Testis (tissue), 2 donors: ENCODE measurements around the gene KLRC2.

Experiments used
- CTCF ChIP-seq, 3 experiments: fragments of 450-650 bp in 2 of 3; fragments of 200-600 bp in 1 of 3; sonication (generic) in 1 of 3; IDR thresholded peaks; one replicate each; pipeline ENCODE4 v1.5.1; 2016 to 2019; ENCODE audit warnings: antibody characterized with exemption in 3 of 3, mild to moderate bottlenecking in 2 of 3, moderate library complexity in 1 of 3
- POLR2A ChIP-seq: fragments of 450-650 bp; IDR thresholded peaks from one replicate; pipeline ENCODE4 v1.6.1; 2017; ENCODE audit warnings: antibody characterized with exemption, mild to moderate bottlenecking, moderate library complexity

DNA sequence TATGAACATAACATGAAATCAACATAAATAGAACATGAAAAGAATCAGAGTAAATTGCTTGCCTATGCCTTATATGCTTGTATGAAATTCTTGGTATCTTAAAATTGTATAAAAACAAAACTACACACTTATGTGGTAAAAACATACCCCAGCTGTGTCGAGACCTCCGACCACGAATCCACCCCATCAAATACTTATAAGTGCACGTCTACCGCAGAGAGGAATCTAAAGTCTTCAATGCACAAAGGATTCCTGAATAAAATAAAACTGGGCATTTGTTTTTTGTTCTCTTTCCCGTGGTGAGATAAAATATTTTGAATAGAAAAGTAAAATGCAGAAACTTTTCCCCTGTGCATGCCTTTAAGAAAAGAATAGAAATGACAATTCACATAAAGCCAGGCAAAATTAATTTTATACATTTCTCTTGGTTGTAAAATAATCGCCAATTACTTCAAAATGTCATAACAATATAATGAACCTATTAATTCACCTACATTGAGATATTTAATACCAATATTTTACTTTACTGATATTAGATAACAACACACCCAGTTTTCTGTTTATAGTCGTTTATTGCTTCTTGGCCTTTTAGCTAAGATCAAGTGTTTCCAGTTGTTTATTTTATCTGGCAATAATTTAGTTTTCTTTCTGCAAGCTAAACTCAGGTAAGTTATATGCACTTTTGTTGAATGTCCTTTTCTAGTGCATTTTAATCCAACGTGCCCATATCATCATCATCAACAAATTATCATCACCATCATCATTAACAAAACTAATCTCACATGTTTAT is 47.0 kb downstream of the KLRC2 start:
- TF ChIP-seq POLR2A (no peak), CTCF (IDR thresholded peaks at IDR 0.05) (no peak)
